ENCODE data around the gene GATAD2A. TPM values are rescaled to one million over a fixed set of nuclear protein-coding genes. Genes with fewer than 3 reads are reported as not detected.
A peak's percentile ranks its signal among the peaks of the same experiment; 100 is the strongest.

GATAD2A gene
- total RNA-seq, 4 donors from 2014 or later: 45.6 to 102 (median 65.7) TPM

GRCh38 chr19:19486343-19487076, 81.0 kb downstream of the GATAD2A start:
- Histone ChIP-seq H3K36me3 (no peaks in the 10 kb centered on the region), H3K27me3 (no peaks in the 10 kb centered on the region), H3K27ac (no peak overlapping the region), H3K9me3 (no peaks in the 10 kb centered on the region), H3K4me3 (no peak overlapping the region), H3K4me1 (peaks cover 15 to 49% (median 42%) of the 10 kb centered on the region in 4 donors)
- intact Hi-C loops (cut with DNase I; ENCODE audit: low total_unique reads) (no loop called here), in situ Hi-C loops (cut with MboI; ENCODE audit: low pct_ligation_motif_present in 1 of 4, low pct_unique_long_range_greater_than_20kb in 1 of 4, low sequenced_read_pairs in 3 of 4) (loop anchor here in 3 of 4 donors (25.0 kb wide), 2 partner anchors 124 to 299 kb away; partner anchors contain the start of genes BORCS8 (in 1 of the 3) and RFXANK (in 1 of the 3))
- WGBS, 2 donors (ENCODE audit: low coverage in 1 of 2): 74% methylated on average over 15 of the region's 15 CpGs; no CpG with 5 or more reads in 1 of the 2 donors
- no peak for TF ChIP-seq POLR2AphosphoS5 (IDR thresholded peaks at IDR 0.05)
- TF ChIP-seq POLR2A (IDR thresholded peaks at IDR 0.05): no peak
- no peak for TF ChIP-seq EP300 (IDR thresholded peaks at IDR 0.05; ENCODE audit: low read depth)
- no peak for TF ChIP-seq CTCF (IDR thresholded peaks at IDR 0.05)
- no peak for DNase-seq

- intact Hi-C loops (cut with DNase I; ENCODE audit: low total_unique reads) (no loop called here), in situ Hi-C loops (cut with MboI; ENCODE audit: low pct_ligation_motif_present in 1 of 4, low pct_unique_long_range_greater_than_20kb in 1 of 4, low sequenced_read_pairs in 3 of 4) (loop anchor here in 3 of 4 donors (25.0 kb wide), 2 partner anchors 125 to 300 kb away; partner anchors contain the start of genes BORCS8 (in 1 of the 3) and RFXANK (in 1 of the 3))
- Histone ChIP-seq H3K4me1 (peaks cover 15 to 49% (median 42%) of the 10 kb centered on the region in 4 donors), H3K27me3 (no peaks in the 10 kb centered on the region), H3K36me3 (peaks cover 0 to 2% (median 0%) of the 10 kb centered on the region in 4 donors), H3K4me3 (no peak overlapping the region), H3K9me3 (no peaks in the 10 kb centered on the region), H3K27ac (peak overlapping the region; percentile 23 to 80 (median 75))
- 82% methylated on average over 8 of the region's 9 CpGs; no CpG with 5 or more reads in 1 of the 2 donors for WGBS, 2 donors (ENCODE audit: low coverage in 1 of 2)
- DNase-seq: no peak
- TF ChIP-seq CTCF (IDR thresholded peaks at IDR 0.05) (no peak), EP300 (IDR thresholded peaks at IDR 0.05; ENCODE audit: low read depth) (no peak), POLR2A (IDR thresholded peaks at IDR 0.05) (no peak), POLR2AphosphoS5 (IDR thresholded peaks at IDR 0.05) (no peak)
Measured at GRCh38 chr19:19487077-19487949, 81.8 kb downstream of the GATAD2A start.

- WGBS, 2 donors (ENCODE audit: low coverage in 1 of 2): 24 to 52% methylated on average over 4 to 19 of the region's 20 CpGs
- H3K9me3 ChIP-seq: no peaks in the 10 kb centered on the region
- no peak for TF ChIP-seq POLR2A (IDR thresholded peaks at IDR 0.05)
- H3K4me3 ChIP-seq: no peak overlapping the region
- H3K4me1 ChIP-seq: peaks cover 15 to 49% (median 42%) of the 10 kb centered on the region in 4 donors
- peaks cover 0 to 6% (median 0%) of the 10 kb centered on the region in 4 donors for H3K36me3 ChIP-seq
- in situ Hi-C loops (cut with MboI; ENCODE audit: low pct_ligation_motif_present in 1 of 4, low pct_unique_long_range_greater_than_20kb in 1 of 4, low sequenced_read_pairs in 3 of 4) (loop anchor here in 3 of 4 donors (25.0 kb wide), 2 partner anchors 126 to 301 kb away; partner anchors contain the start of genes BORCS8 (in 1 of the 3) and RFXANK (in 1 of the 3)), intact Hi-C loops (cut with DNase I; ENCODE audit: low total_unique reads) (no loop called here)
- H3K27me3 ChIP-seq: no peaks in the 10 kb centered on the region
- peak overlapping the region; percentile 71 to 84 (median 80) for H3K27ac ChIP-seq
- peak; percentile 60 for DNase-seq
Measured at GRCh38 chr19:19487950-19488874, 82.7 kb downstream of the GATAD2A start.

Data from transverse colon (tissue), 4 donors.